Stimulated activated CD8-positive, alpha-beta memory T cell treated with anti-CD3 and anti-CD28 coated beads, Interleukin-7, amount 100 ng/mL, for 1 hour (primary cell): ENCODE measurements around the gene TTC39C.

Source experiments
- DNase-seq, 2 donors: peaks; one replicate each; pipeline ENCODE4 v3.0.0-alpha.2; 2020; ENCODE audit warnings: low read depth in 2 of 2

Gene TTC39C

GRCh38 chr18:24086082-24086481 lies 71.5 kb downstream of the TTC39C start:
- no peak for DNase-seq

GRCh38 chr18:24089076-24089475 lies 74.5 kb downstream of the TTC39C start:
- no peak for DNase-seq

DNA sequence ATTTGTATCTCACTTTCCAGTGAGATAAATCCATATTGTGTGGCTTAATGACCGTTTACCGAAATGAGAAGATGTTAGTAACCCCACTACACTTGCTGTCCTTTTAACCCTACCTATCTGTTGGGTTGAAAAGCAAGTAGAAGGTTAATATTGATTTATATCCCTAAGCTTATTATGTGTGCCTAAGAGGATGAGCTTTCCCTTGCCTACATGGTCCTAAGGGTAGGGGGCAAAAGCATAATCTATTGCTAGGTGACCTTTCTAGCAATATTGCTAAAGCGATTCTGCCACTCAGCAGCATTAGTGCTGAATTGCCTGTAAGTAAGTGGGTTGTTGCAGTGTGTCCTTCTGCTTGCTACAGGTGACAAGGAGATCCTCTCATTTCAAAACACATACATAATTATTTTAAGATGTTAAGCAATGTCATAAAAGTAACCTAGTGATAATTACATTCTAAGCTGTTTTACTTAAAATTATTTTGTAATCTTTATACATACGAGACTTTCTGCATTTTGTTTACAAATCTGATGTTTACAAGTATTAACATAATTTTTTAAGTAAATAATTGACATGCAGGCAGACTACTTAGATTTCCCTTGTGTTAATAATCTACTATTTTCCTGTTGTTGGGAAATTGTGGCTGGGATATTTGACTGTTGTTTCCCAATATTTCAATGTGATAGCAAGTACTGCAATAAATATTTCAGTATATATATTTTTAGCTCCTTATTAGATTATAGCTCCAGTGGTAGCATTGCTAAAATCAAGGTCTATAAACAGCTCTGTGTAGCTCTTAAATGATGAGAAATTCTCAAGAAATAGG lies 75.2 kb downstream of the TTC39C start:
- DNase-seq: no peak

DNA sequence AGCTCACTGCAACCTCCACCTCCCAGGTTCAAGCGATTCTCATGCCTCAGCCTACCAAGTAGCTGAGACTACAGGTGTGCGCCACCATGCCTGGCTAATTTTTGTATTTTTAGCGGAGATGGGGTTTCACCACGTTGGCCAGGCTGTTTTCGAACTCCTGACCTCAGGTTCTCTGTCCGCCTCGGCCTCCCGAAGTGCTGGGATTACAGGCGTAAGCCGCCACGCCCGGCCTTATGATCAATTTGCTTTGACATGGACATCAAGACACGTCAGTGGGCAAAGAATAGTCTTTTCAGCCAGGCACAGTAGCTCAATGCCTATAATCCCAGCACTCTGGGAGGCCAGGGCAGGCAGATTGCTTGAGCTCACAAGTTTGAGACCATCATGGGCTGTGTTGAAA lies 76.3 kb downstream of the TTC39C start:
- no peak for DNase-seq

DNA sequence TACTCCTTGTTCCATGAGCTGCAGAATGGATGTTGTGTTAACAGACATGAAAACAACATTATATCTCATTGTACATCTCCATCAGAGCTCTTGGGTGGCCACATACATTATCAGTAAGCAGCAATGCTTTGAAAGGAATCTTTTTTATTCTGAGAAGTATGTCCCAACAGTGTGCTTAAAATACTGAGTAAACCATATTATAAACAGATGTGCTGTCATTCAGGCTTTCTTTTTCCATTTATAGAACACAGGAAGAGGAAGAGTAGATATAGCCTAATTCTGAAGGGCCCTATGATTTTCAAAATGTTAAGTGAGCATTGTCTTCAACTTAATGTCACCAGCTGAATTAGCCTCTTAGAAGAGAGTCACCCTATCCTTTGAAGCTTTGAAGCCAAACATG lies 80.0 kb downstream of the TTC39C start:
- DNase-seq: no peak

DNA sequence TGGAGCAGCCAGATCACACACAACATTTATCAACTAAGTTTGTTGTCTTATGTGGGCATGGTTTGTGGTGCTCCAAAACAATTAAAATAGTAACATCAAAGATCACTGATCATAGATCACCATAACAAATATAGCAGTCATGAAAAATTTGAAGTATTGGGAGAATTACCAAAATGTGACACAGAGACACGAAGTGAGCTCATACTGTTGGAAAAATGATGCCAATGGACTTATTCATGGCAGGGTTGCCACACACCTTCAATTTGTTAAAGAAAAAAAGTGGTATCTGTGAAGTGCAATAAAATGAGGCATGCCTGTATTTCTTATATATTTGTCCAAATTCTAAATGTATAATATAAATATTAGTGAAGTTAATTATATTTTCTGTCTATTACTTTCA lies 81.4 kb downstream of the TTC39C start:
- DNase-seq: no peak

GRCh38 chr18:24103320-24104021 lies 88.9 kb downstream of the TTC39C start:
- DNase-seq: no peak

GRCh38 chr18:24104486-24104885 lies 89.9 kb downstream of the TTC39C start:
- no peak for DNase-seq

DNA sequence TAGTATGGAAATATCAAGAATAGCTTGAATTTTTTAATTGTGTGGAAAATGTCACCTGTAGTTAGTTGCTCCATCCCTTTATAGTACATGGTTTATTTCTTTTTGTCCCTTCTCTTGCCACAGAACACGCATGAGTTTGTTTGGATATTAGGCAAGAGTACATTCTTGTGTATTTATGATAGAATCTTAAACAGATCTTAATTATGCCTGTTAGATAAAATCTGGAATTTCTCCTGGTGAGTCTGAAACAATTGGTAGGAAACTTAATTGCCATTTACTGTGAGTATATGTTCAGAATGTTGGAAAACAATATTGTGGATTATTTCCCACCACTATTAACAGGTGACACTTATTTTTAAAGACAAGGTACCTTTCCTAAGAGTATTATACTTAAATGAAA lies 94.1 kb downstream of the TTC39C start:
- DNase-seq: no peak

DNA sequence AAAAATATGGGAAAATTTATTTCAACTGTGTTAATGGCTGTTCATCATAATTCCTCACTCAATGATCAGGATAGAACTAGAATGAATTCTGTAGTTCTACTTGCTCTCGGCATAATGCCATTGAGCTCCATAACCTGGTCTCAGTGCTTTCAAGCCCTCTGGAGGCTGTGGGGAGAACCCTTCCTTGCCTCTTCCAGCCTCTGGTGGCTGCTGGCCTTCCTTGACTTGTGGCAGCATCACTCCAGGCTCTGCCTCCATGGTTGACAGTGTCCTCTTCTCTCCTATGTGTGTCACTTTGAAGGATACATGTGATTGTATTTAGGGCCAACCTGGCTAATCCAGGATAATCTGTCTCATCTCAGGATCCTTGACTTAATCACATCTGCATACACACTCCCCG lies 97.4 kb downstream of the TTC39C start:
- no peak for DNase-seq

GRCh38 chr18:24112464-24112863 lies 97.9 kb downstream of the TTC39C start:
- no peak for DNase-seq

DNA sequence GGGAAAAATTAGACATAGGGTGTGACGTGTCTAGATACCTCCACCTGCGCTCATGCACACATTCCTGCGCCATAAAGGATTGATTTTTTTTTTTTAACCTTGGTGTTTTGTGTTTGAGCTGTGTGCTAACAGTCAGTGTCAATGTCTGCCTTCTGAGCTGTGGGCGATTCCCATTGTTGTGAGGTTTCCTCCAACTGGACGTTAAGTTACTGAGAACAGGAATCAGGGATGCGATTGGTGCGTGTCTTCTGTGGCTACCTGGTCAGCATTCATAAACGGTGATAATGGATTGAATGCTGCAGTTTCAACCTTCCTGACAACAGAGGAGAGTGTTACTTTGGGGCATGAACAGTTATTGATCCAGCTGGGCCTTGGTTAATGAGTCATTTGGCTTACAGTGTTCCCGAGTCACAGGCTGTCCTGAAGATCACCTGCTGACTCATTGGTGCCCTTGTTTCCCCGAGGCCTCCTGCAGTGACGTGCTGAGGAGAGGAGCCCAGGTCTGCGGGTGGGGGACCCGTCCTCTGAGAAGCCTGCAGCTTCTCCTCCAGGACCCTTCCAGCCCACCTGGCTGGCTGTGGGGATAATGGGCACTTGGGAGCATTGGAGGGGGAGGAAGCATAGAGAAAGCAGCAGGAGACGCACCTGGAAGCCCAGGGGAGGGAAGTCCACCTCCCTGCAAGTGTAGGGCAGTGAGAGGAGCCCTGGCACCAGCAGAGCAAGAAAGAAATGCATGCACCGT lies 98.5 kb downstream of the TTC39C start:
- DNase-seq: no peak

DNA sequence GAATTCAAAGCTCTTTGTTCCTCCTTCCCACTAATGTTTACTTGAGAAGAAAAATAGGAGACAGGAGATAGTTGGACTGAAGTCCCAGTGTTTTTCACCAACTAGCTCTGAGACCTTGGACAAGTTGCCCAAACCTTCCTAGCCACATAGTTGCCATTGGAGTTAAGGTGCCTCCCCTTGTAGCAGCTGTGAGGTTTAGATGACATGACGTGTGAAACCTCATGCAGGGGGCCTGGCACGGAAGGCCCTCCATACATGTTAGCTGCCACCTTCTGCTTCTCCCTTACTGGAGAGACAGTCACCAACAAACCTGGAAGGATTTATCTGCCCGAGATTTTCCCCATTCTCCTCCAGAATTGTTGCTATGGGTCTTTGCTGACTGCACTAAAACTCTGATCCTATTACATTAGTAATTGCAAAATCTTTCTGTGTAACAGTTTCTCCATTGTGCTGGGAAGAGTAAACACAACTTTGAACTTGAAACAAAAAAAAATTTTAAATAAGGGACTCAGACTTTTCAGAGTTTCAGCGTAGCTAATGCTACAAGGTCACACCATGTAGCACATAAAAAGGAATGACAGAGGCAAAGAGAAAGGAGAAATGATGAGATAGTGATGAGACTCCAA lies 100.5 kb downstream of the TTC39C start:
- DNase-seq: no peak

DNA sequence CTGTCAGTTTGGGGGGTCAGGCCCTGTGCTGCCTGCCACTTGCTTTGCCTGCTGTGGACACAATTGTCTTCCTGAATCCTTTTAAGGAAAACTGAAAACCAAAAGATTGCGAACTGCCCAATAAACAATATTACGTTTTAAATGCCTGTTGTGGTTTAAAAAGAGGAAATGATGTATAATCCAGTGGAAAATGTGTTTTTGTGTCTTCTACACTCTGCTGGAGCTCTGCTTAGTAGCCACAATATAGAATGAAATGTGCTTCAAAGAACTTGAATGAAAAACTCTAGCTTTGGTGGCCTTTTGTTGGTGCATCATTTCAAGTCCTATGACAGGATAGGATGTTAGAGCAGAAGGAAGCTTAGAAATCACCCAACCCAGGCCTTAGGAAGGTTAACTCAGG lies 101.1 kb downstream of the TTC39C start:
- DNase-seq: no peak

GRCh38 chr18:24118750-24119577 lies 104.4 kb downstream of the TTC39C start:
- DNase-seq: peak; percentile 43 to 62

GRCh38 chr18:24120676-24121075 lies 106.1 kb downstream of the TTC39C start:
- DNase-seq: no peak

DNA sequence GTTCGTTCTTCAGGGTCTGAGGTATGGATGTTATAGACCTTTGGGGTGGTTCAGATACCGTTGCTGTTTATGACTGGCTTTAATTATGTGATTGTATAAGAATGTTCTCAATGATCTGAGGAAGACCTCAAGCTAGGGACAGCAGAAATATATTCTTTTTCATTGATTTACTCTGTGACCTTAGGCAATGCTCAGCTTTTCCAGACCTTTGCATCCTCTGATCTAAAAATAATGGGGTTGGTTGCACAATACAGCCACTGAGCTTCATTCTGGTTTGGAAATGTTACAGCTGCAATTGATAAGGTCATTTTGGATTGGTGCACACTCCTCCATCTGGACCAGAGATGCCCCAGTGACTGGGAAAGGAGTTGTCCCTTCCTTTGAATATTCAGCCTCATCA lies 107.1 kb downstream of the TTC39C start:
- no peak for DNase-seq

GRCh38 chr18:24126155-24126961 lies 111.8 kb downstream of the TTC39C start:
- DNase-seq: no peak

- DNase-seq: no peak
These were observed 113.2 kb downstream of the TTC39C start for GRCh38 chr18:24127735-24128134.

GRCh38 chr18:24128700-24129099 lies 114.1 kb downstream of the TTC39C start:
- DNase-seq: no peak
